ENCODE results near the gene PAPOLG.

DNA sequence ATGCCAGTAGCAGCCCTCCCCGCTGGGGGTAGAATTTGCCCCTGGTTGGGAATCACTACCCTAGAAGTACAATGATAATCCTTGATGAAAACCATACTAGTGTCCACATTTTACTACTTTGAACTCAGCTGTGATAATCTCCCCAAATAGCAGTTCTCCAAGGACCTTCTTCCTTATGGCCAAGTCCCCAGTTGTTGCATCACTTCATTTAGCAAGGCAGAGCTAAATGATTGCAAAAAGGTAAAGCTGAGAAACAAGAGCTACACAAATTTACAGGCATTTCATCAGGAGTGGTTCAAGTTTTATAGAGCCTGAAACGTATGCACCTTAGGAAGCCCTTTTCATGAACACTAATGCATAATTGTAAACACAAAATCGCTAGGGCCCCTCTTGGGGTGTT, 80.4 kb downstream of the PAPOLG start:
- no peak for TF ChIP-seq POLR2AphosphoS5 (IDR thresholded peaks at IDR 0.05; ENCODE audit: borderline replicate concordance, low read depth, low read length)
- no peak for TF ChIP-seq EZH2 (IDR thresholded peaks at IDR 0.05)
